HEK293 (cell line): ENCODE results near the gene SAMHD1.

ENCODE experiments used
- CTCF ChIA-PET: fragments of 350-600 bp; formaldehyde crosslinking; extraction: SDS; loops from one replicate; lab custom pipeline; 2021; ENCODE audit warnings: antibody characterized with exemption; lab: Yijun Ruan, JAX
- POLR2A ChIA-PET: fragments of 300-600 bp; formaldehyde crosslinking; extraction: SDS; loops from one replicate; lab custom pipeline; 2020; ENCODE audit warnings: antibody characterized with exemption, inconsistent platforms; lab: Yijun Ruan, JAX
- H3K27ac ChIP-seq: fragments of 200-500 bp; sonication (Bioruptor generic); 2 replicates; pipeline ENCODE4 v1.5.1; 2014; ENCODE audit warnings: low read depth, low read length, control low read depth, inconsistent platforms; ENCODE audit errors: extremely low read depth
- H3K36me3 ChIP-seq, 2 experiments: fragments of 200-500 bp in 1 of 2; sonication (Bioruptor generic) in 1 of 2; 1 replicate in 1 of 2; 2 replicates in 1 of 2; pipeline ENCODE4 v1.5.1; 2014 to 2017; ENCODE audit warnings: inconsistent platforms in 2 of 2, low read length in 2 of 2; ENCODE audit not compliant: control insufficient read depth in 2 of 2, insufficient read depth in 1 of 2
- H3K4me1 ChIP-seq: fragments of 200-500 bp; sonication (Bioruptor generic); 2 replicates; pipeline ENCODE4 v1.5.1; 2014; ENCODE audit warnings: mild to moderate bottlenecking, low read length, inconsistent platforms; ENCODE audit not compliant: control insufficient read depth, insufficient read depth
- H3K4me3 ChIP-seq: 2 replicates; pipeline ENCODE4 v1.5.1; 2011; ENCODE audit warnings: low read depth, mild to moderate bottlenecking, control low read depth, low read length, moderate library complexity
- H3K9me3 ChIP-seq: fragments of 200-500 bp; sonication (Bioruptor generic); 2 replicates; pipeline ENCODE4 v1.5.1; 2014; ENCODE audit warnings: low read depth, low read length, inconsistent platforms; ENCODE audit not compliant: control insufficient read depth, insufficient read depth
- EGR2 ChIP-seq: fragments of 450-650 bp; formaldehyde crosslinking; IDR thresholded peaks from 2 replicates; pipeline ENCODE4 v1.5.1; 2016; ENCODE audit warnings: low read depth, missing biosample characterization, missing genetic modification characterization
- KLF17 ChIP-seq: fragments of 450-650 bp; formaldehyde crosslinking; IDR thresholded peaks from 2 replicates; pipeline ENCODE4 v1.5.1; 2016; ENCODE audit warnings: missing biosample characterization, missing genetic modification characterization
- KLF8 ChIP-seq: fragments of 450-650 bp; formaldehyde crosslinking; IDR thresholded peaks from 2 replicates; pipeline ENCODE4 v1.5.1; 2016; ENCODE audit warnings: missing biosample characterization, missing genetic modification characterization
- OSR2 ChIP-seq: fragments of 450-650 bp; formaldehyde crosslinking; IDR thresholded peaks from 2 replicates; pipeline ENCODE4 v1.5.1; 2016; ENCODE audit warnings: missing biosample characterization, missing genetic modification characterization
- SP7 ChIP-seq: fragments of 450-650 bp; formaldehyde crosslinking; IDR thresholded peaks from 2 replicates; pipeline ENCODE4 v1.5.1; 2016; ENCODE audit warnings: missing biosample characterization, missing genetic modification characterization
- ZBTB8A ChIP-seq: fragments of 450-650 bp; formaldehyde crosslinking; IDR thresholded peaks from 2 replicates; pipeline ENCODE4 v1.5.1; 2016; ENCODE audit warnings: missing biosample characterization, missing genetic modification characterization
- ZNF138 ChIP-seq: fragments of 450-650 bp; formaldehyde crosslinking; IDR thresholded peaks from 2 replicates; pipeline ENCODE4 v1.5.1; 2016; ENCODE audit warnings: missing biosample characterization, missing genetic modification characterization, borderline replicate concordance
- ZNF155 ChIP-seq: fragments of 450-650 bp; formaldehyde crosslinking; IDR thresholded peaks from 2 replicates; pipeline ENCODE4 v1.5.1; 2016; ENCODE audit warnings: missing biosample characterization, missing genetic modification characterization
- ZNF184 ChIP-seq: fragments of 450-650 bp; IDR thresholded peaks from 2 replicates; pipeline ENCODE4 v1.5.1; 2018; ENCODE audit warnings: missing biosample characterization, mild to moderate bottlenecking, missing genetic modification characterization
- ZNF518A ChIP-seq: fragments of 450-650 bp; formaldehyde crosslinking; conservative IDR thresholded peaks from 2 replicates; pipeline ENCODE4 v1.5.1; 2016; ENCODE audit warnings: low read depth, missing biosample characterization, missing genetic modification characterization
- ZNF600 ChIP-seq: fragments of 450-650 bp; formaldehyde crosslinking; IDR thresholded peaks from 2 replicates; pipeline ENCODE4 v1.5.1; 2016; ENCODE audit warnings: missing biosample characterization, missing genetic modification characterization
- ZNF629 ChIP-seq: fragments of 450-650 bp; formaldehyde crosslinking; IDR thresholded peaks from 2 replicates; pipeline ENCODE4 v1.5.1; 2017; ENCODE audit warnings: missing biosample characterization, missing genetic modification characterization
- ZNF692 ChIP-seq: fragments of 450-650 bp; formaldehyde crosslinking; IDR thresholded peaks from 2 replicates; pipeline ENCODE4 v1.5.1; 2016; ENCODE audit warnings: missing biosample characterization, missing genetic modification characterization
- TF ChIP-seq, protein P1 (sequence below): fragments of 450-650 bp; formaldehyde crosslinking; IDR thresholded peaks from 2 replicates; pipeline ENCODE4 v1.5.1; 2016; ENCODE audit warnings: missing biosample characterization, missing genetic modification characterization
- TF ChIP-seq, protein P2 (sequence below): fragments of 450-650 bp; formaldehyde crosslinking; IDR thresholded peaks from 2 replicates; pipeline ENCODE4 v1.5.1; 2016; ENCODE audit warnings: missing biosample characterization, missing genetic modification characterization
- TF ChIP-seq, protein P3 (sequence below): fragments of 450-650 bp; formaldehyde crosslinking; IDR thresholded peaks from 2 replicates; pipeline ENCODE4 v1.5.1; 2017; ENCODE audit warnings: missing biosample characterization, missing genetic modification characterization
- TF ChIP-seq, protein P4 (sequence below): fragments of 450-650 bp; formaldehyde crosslinking; IDR thresholded peaks from 2 replicates; pipeline ENCODE4 v1.5.1; 2016; ENCODE audit warnings: missing biosample characterization, missing genetic modification characterization, borderline replicate concordance
- TF ChIP-seq, protein P5 (sequence below): fragments of 450-650 bp; formaldehyde crosslinking; IDR thresholded peaks from 2 replicates; pipeline ENCODE4 v1.5.1; 2016; ENCODE audit warnings: missing biosample characterization, missing genetic modification characterization

Gene SAMHD1

GRCh38 chr20:36881888-36882287 is 69.6 kb downstream of the SAMHD1 start:
- H3K4me3 ChIP-seq, result no peak overlapping the region
- TF ChIP-seq, protein P1, sequence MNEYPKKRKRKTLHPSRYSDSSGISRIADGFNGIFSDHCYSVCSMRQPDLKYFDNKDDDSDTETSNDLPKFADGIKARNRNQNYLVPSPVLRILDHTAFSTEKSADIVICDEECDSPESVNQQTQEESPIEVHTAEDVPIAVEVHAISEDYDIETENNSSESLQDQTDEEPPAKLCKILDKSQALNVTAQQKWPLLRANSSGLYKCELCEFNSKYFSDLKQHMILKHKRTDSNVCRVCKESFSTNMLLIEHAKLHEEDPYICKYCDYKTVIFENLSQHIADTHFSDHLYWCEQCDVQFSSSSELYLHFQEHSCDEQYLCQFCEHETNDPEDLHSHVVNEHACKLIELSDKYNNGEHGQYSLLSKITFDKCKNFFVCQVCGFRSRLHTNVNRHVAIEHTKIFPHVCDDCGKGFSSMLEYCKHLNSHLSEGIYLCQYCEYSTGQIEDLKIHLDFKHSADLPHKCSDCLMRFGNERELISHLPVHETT, result peak; percentile 28; the same call in 1 of the 2 replicates
- TF ChIP-seq ZNF692 (tag by site-specific recombination) (no peak), SP7 (tag by site-specific recombination) (peak; percentile 62; the same call in 1 of the 2 replicates), ZNF518A (tag by site-specific recombination) (no peak), KLF17 (tag by site-specific recombination) (0 out of 2 replicates have a peak, but pooled peaks have one; percentile 30), ZNF184 (tag by site-specific recombination) (0 out of 2 replicates have a peak, but pooled peaks have one; percentile 21), EGR2 (tag by site-specific recombination) (peak; percentile 88), OSR2 (tag by site-specific recombination) (0 out of 2 replicates have a peak, but pooled peaks have one; percentile 7), ZBTB8A (no peak), ZNF629 (peak; percentile 47; the same call in 1 of the 2 replicates), ZNF155 (tag by site-specific recombination) (no peak), KLF8 (tag by site-specific recombination) (0 out of 2 replicates have a peak, but pooled peaks have one; percentile 34), ZNF600 (peak; percentile 77), ZNF138 (tag by site-specific recombination) (no peak)
- TF ChIP-seq, protein P2, sequence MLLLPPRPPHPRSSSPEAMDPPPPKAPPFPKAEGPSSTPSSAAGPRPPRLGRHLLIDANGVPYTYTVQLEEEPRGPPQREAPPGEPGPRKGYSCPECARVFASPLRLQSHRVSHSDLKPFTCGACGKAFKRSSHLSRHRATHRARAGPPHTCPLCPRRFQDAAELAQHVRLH (tag by site-specific recombination), result no peak
- TF ChIP-seq, protein P3, sequence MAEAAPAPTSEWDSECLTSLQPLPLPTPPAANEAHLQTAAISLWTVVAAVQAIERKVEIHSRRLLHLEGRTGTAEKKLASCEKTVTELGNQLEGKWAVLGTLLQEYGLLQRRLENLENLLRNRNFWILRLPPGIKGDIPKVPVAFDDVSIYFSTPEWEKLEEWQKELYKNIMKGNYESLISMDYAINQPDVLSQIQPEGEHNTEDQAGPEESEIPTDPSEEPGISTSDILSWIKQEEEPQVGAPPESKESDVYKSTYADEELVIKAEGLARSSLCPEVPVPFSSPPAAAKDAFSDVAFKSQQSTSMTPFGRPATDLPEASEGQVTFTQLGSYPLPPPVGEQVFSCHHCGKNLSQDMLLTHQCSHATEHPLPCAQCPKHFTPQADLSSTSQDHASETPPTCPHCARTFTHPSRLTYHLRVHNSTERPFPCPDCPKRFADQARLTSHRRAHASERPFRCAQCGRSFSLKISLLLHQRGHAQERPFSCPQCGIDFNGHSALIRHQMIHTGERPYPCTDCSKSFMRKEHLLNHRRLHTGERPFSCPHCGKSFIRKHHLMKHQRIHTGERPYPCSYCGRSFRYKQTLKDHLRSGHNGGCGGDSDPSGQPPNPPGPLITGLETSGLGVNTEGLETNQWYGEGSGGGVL (tag by site-specific recombination), result no peak
- TF ChIP-seq, protein P4, sequence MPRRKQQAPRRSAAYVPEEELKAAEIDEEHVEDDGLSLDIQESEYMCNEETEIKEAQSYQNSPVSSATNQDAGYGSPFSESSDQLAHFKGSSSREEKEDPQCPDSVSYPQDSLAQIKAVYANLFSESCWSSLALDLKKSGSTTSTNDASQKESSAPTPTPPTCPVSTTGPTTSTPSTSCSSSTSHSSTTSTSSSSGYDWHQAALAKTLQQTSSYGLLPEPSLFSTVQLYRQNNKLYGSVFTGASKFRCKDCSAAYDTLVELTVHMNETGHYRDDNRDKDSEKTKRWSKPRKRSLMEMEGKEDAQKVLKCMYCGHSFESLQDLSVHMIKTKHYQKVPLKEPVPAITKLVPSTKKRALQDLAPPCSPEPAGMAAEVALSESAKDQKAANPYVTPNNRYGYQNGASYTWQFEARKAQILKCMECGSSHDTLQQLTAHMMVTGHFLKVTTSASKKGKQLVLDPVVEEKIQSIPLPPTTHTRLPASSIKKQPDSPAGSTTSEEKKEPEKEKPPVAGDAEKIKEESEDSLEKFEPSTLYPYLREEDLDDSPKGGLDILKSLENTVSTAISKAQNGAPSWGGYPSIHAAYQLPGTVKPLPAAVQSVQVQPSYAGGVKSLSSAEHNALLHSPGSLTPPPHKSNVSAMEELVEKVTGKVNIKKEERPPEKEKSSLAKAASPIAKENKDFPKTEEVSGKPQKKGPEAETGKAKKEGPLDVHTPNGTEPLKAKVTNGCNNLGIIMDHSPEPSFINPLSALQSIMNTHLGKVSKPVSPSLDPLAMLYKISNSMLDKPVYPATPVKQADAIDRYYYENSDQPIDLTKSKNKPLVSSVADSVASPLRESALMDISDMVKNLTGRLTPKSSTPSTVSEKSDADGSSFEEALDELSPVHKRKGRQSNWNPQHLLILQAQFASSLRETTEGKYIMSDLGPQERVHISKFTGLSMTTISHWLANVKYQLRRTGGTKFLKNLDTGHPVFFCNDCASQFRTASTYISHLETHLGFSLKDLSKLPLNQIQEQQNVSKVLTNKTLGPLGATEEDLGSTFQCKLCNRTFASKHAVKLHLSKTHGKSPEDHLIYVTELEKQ (tag by site-specific recombination), result peak; percentile 89; the same call in 1 of the 2 replicates
- TF ChIP-seq, protein P5, sequence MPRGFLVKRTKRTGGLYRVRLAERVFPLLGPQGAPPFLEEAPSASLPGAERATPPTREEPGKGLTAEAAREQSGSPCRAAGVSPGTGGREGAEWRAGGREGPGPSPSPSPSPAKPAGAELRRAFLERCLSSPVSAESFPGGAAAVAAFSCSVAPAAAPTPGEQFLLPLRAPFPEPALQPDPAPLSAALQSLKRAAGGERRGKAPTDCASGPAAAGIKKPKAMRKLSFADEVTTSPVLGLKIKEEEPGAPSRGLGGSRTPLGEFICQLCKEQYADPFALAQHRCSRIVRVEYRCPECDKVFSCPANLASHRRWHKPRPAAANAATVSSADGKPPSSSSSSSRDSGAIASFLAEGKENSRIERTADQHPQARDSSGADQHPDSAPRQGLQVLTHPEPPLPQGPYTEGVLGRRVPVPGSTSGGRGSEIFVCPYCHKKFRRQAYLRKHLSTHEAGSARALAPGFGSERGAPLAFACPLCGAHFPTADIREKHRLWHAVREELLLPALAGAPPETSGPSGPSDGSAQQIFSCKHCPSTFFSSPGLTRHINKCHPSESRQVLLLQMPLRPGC (tag by site-specific recombination), result peak; percentile 38; the same call in 1 of the 2 replicates

More at GRCh38 chr20:36881888-36882287, 69.6 kb downstream of the SAMHD1 start:
- no peaks in the 10 kb centered on the region for H3K9me3 ChIP-seq
- no peak overlapping the region for H3K27ac ChIP-seq
- ChIA-PET POLR2A (no interaction called here), CTCF (interaction anchor here (0.5 to 1.3 kb wide), 4 partner anchors 73 to 269 kb away, joined by 3 to 4 read pairs (median 3); no protein-coding TSS in a partner anchor)
- H3K36me3 ChIP-seq, result no peaks in the 10 kb centered on the region; a peak in 1 of 3 replicates
- H3K4me1 ChIP-seq, result no peaks in the 10 kb centered on the region; the same call in none of the 2 replicates
